Spleen (tissue), 11 donors: Measurements from ENCODE around the gene AK8. TPM values are rescaled to one million over a fixed set of nuclear protein-coding genes. Genes with fewer than 3 reads are reported as not detected.

Experiments
- DNase-seq: peaks from one replicate; pipeline ENCODE4 v3.0.0-alpha.2; 2020
- H3K27ac ChIP-seq, 8 donors: fragments of 200-600 bp; sonication (generic) in 7 of 8; 1 replicate in 4 of 8; 2 replicates in 4 of 8; pipeline versions ENCODE4 v1.5.0 to v1.8.0; 2016 to 2021; ENCODE audit warnings: inconsistent platforms in 4 of 8, mild to moderate bottlenecking in 4 of 8, moderate library complexity in 1 of 8
- H3K27me3 ChIP-seq, 7 donors: fragments of 200-600 bp; sonication (generic) in 6 of 7; replicated peaks in 1 of 7; 1 replicate in 4 of 7; 2 replicates in 3 of 7; pipeline versions ENCODE4 v1.5.0 to v1.8.0; 2016 to 2021; ENCODE audit warnings: inconsistent platforms in 3 of 7, mild to moderate bottlenecking in 1 of 7
- H3K36me3 ChIP-seq, 6 donors: fragments of 200-600 bp; sonication (generic) in 5 of 6; 1 replicate in 4 of 6; 2 replicates in 2 of 6; pipeline versions ENCODE4 v1.5.0 to v1.8.0; 2016 to 2021; ENCODE audit warnings: inconsistent platforms in 2 of 6
- H3K4me1 ChIP-seq, 6 donors: fragments of 200-600 bp; sonication (generic) in 5 of 6; 1 replicate in 3 of 6; 2 replicates in 3 of 6; pipeline versions ENCODE4 v1.5.0 to v1.8.0; 2016 to 2021; ENCODE audit warnings: inconsistent platforms in 3 of 6
- H3K4me3 ChIP-seq, 8 donors: fragments of 200-600 bp; sonication (generic) in 7 of 8; 1 replicate in 4 of 8; 2 replicates in 4 of 8; pipeline versions ENCODE4 v1.5.0 to v1.8.0; 2016 to 2021; ENCODE audit warnings: inconsistent platforms in 4 of 8, mild to moderate bottlenecking in 4 of 8, moderate library complexity in 2 of 8
- H3K9me3 ChIP-seq, 8 donors: fragments of 200-600 bp; sonication (generic) in 7 of 8; 1 replicate in 4 of 8; 2 replicates in 4 of 8; pipeline versions ENCODE4 v1.5.0 to v1.8.0; 2016 to 2021; ENCODE audit warnings: inconsistent platforms in 4 of 8
- CTCF ChIP-seq, 11 experiments: fragments of 200-600 bp in 7 of 11; fragments of 450-650 bp in 4 of 11; sonication (generic) in 4 of 11; IDR thresholded peaks in 8 of 11; conservative IDR thresholded peaks in 3 of 11; 1 replicate in 7 of 11; 2 replicates in 4 of 11; pipeline versions ENCODE4 v1.4.0 to v1.8.0; 2016 to 2021; ENCODE audit warnings: antibody characterized with exemption in 11 of 11, inconsistent platforms in 4 of 11, mild to moderate bottlenecking in 1 of 11
- POLR2A ChIP-seq, 3 donors: fragments of 450-650 bp; IDR thresholded peaks; one replicate each; pipeline ENCODE4 v1.5.1; 2017; ENCODE audit warnings: antibody characterized with exemption in 3 of 3, mild to moderate bottlenecking in 1 of 3
- POLR2AphosphoS5 ChIP-seq, 3 donors: sonication (generic); formaldehyde crosslinking; IDR thresholded peaks; one replicate each; pipeline ENCODE4 v1.5.1; 2017; ENCODE audit warnings: antibody characterized with exemption in 3 of 3
- WGBS, 5 donors: extraction: QIAGEN DNeasy Blood & Tissue Kit in 3 of 5; methylation state at CpG; one replicate each; pipeline versions ENCODE4 v1.1.5 to v1.1.7; 2013 to 2018; 5-methylcytosine and 5-hydroxymethylcytosine counted together
- intact Hi-C: fragments of 100-400 bp; cut with DNase I; formaldehyde crosslinking; loops from one replicate; pipeline ENCODE4 v1.15.0; 2023; ENCODE audit warnings: low total_unique reads
- polyA plus RNA-seq, 3 donors: library from polyadenylated mRNA; stranded (reverse); fragments of 200-250 nt; gene quantifications; one replicate each; pipeline ENCODE4 v1.2.1, GENCODE V29; 2013
- total RNA-seq, 7 donors: library from RNA; depleted of rRNA in 3 of 7; stranded (reverse); fragments of >200 nt in 3 of 7; fragmentation: NEBNext Ultra II Directional in 4 of 7; extraction: Animal tissue kit (Norgen Biotek cat#: 25700) in 4 of 7; gene quantifications; one replicate each; pipeline versions ENCODE4 v1.1.0 to v1.2.1, GENCODE V29; 2016 to 2021
- donor health status: healthy with polysubstance abuse.
- donor health status: DM: no; HTN: no; CAD: no; lungs with moderate emphysema.
- donor health status: DM: no; HTN: no; CAD: no.
- donor health status: Bipolar disorder and iron deficiency.
- donor health status: healthy.
- donor health status: DM: no; HTN: no; CAD: no.
- donor health status: DM: yes; HTN: yes; CAD: no.

The AK8 gene
- total and polyA plus RNA-seq, 10 donors, result 0.22 to 1.8 (median 0.93) TPM

- Histone ChIP-seq H3K27me3 (no peaks in the 10 kb centered on the region), H3K9me3 (no peaks in the 10 kb centered on the region), H3K4me3 (no peak overlapping the region), H3K4me1 (peaks cover 0 to 17% (median 3%) of the 10 kb centered on the region in 6 donors), H3K27ac (peak overlapping the region in 1 of 8 donors; percentile 4), H3K36me3 (peaks cover 0 to 97% (median 78%) of the 10 kb centered on the region in 6 donors)
- DNase-seq, result peak; percentile 78
- intact Hi-C loops, result no loop called here
- TF ChIP-seq POLR2AphosphoS5 (IDR thresholded peaks at IDR 0.05), result peak in 1 of 3 donors; percentile 37
- no peak for TF ChIP-seq POLR2A (IDR thresholded peaks at IDR 0.05)
- TF ChIP-seq CTCF (IDR thresholded peaks at IDR 0.05 in 8 of 11, conservative IDR thresholded peaks at IDR 0.05 in 3 of 11), result peak; percentile 86 to 96 (median 93)
- WGBS, 5 donors, result 44 to 48% (median 46%) methylated on average over 11 of the region's 11 CpGs
Observed at GRCh38 chr9:132901858-132902831, 24.1 kb upstream of the AK8 start.

- Histone ChIP-seq H3K27me3 (no peaks in the 10 kb centered on the region), H3K36me3 (peaks cover 0 to 94% (median 68%) of the 10 kb centered on the region in 6 donors), H3K27ac (no peak overlapping the region), H3K9me3 (no peaks in the 10 kb centered on the region), H3K4me3 (no peak overlapping the region), H3K4me1 (peaks cover 0 to 20% (median 3%) of the 10 kb centered on the region in 6 donors)
- intact Hi-C loops, result no loop called here
- TF ChIP-seq POLR2AphosphoS5 (IDR thresholded peaks at IDR 0.05) (no peak), POLR2A (IDR thresholded peaks at IDR 0.05) (no peak), CTCF (IDR thresholded peaks at IDR 0.05 in 8 of 11, conservative IDR thresholded peaks at IDR 0.05 in 3 of 11) (no peak)
- DNase-seq, result no peak
- 95 to 99% (median 96%) methylated on average over 7 of the region's 7 CpGs for WGBS, 5 donors
Observed at GRCh38 chr9:132898051-132898450, 20.0 kb upstream of the AK8 start.

DNA sequence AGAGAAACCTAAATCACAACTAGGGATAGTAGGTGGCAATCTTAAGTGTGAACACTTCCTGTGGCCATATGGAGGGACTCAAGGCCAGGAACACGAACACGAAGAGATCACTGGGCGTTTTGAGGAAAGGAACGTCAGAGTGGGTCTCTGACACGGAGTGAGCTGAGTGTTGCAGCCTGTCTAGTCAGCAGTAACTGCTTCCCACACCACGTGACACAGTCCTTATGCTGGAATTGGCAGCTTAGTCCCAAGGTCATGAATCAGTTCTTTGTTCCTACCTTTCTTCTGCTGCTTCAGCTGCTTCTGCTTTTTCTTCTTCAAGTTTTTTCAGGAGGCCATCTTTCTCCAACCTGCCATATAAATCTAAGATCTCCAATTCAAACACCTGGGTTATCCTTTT lies 18.8 kb upstream of the AK8 start:
- 74 to 83% (median 82%) methylated on average over 6 of the region's 6 CpGs for WGBS, 5 donors
- intact Hi-C loops, result no loop called here

More for the DNA sequence above, 18.8 kb upstream of the AK8 start:
- H3K36me3 ChIP-seq, result peaks cover 0 to 95% (median 72%) of the 10 kb centered on the region in 6 donors
- no peak for DNase-seq
- H3K27ac ChIP-seq, result no peak overlapping the region
- no peak for TF ChIP-seq POLR2A (IDR thresholded peaks at IDR 0.05)
- no peak for TF ChIP-seq POLR2AphosphoS5 (IDR thresholded peaks at IDR 0.05)
- TF ChIP-seq CTCF (IDR thresholded peaks at IDR 0.05 in 8 of 11, conservative IDR thresholded peaks at IDR 0.05 in 3 of 11), result no peak
- H3K9me3 ChIP-seq, result no peaks in the 10 kb centered on the region
- H3K27me3 ChIP-seq, result no peaks in the 10 kb centered on the region
- no peak overlapping the region for H3K4me3 ChIP-seq
- peaks cover 0 to 15% (median 1%) of the 10 kb centered on the region in 6 donors for H3K4me1 ChIP-seq
